Activated naive CD4-positive, alpha-beta T cell treated with Interleukin-2 at 50 U/mL for 16 hours (primary cell): ENCODE measurements around the gene PTGFR.

Source experiments
- DNase-seq: peaks from one replicate; pipeline ENCODE4 v3.0.0-alpha.2; 2020

PTGFR gene

GRCh38 chr1:78522136-78522535 is 31.4 kb downstream of the PTGFR start:
- no peak for DNase-seq

- no peak for DNase-seq
These were observed 35.7 kb downstream of the PTGFR start for GRCh38 chr1:78526496-78526895.

GRCh38 chr1:78527706-78528105 is 36.9 kb downstream of the PTGFR start:
- DNase-seq: no peak

- DNase-seq: no peak
These were observed 42.8 kb downstream of the PTGFR start for GRCh38 chr1:78533527-78533926.

GRCh38 chr1:78535286-78535685 is 44.5 kb downstream of the PTGFR start:
- no peak for DNase-seq

GRCh38 chr1:78536427-78536826 is 45.7 kb downstream of the PTGFR start:
- DNase-seq: no peak

- no peak for DNase-seq
These were observed 49.3 kb downstream of the PTGFR start for GRCh38 chr1:78540048-78540447.

- no peak for DNase-seq
These were observed 50.7 kb downstream of the PTGFR start for GRCh38 chr1:78541479-78541878.

GRCh38 chr1:78543941-78544643 is 53.3 kb downstream of the PTGFR start:
- DNase-seq: no peak

GRCh38 chr1:78547081-78547480 is 56.3 kb downstream of the PTGFR start:
- DNase-seq: no peak

GRCh38 chr1:78549331-78549730 is 58.6 kb downstream of the PTGFR start:
- no peak for DNase-seq

GRCh38 chr1:78549891-78550290 is 59.1 kb downstream of the PTGFR start:
- DNase-seq: no peak

- DNase-seq: no peak
These were observed 63.1 kb downstream of the PTGFR start for GRCh38 chr1:78553859-78554258.

- DNase-seq: no peak
These were observed 64.1 kb downstream of the PTGFR start for GRCh38 chr1:78554840-78555239.

- no peak for DNase-seq
These were observed 68.9 kb downstream of the PTGFR start for GRCh38 chr1:78559680-78560079.

GRCh38 chr1:78560811-78561210 is 70.0 kb downstream of the PTGFR start:
- DNase-seq: no peak

- no peak for DNase-seq
These were observed 71.1 kb downstream of the PTGFR start for GRCh38 chr1:78561856-78562255.

- DNase-seq: no peak
These were observed 74.6 kb downstream of the PTGFR start for GRCh38 chr1:78565393-78565792.

GRCh38 chr1:78570539-78570938 is 79.8 kb downstream of the PTGFR start:
- no peak for DNase-seq

GRCh38 chr1:78577257-78578100 is 86.7 kb downstream of the PTGFR start:
- no peak for DNase-seq

GRCh38 chr1:78586572-78586971 is 95.8 kb downstream of the PTGFR start:
- no peak for DNase-seq

GRCh38 chr1:78587211-78587610 is 96.4 kb downstream of the PTGFR start:
- DNase-seq: no peak
